PC-3 (cell line): ENCODE measurements around the gene TMEM156.

Source experiments
- EZH2 ChIP-seq: fragments of 300-600 bp; sonication (generic); IDR thresholded peaks from one replicate; pipeline ENCODE4 v1.6.1; 2017; ENCODE audit warnings: antibody characterized with exemption, mild to moderate bottlenecking, low read length; ENCODE audit not compliant: unreplicated experiment
- EZH2phosphoT487 ChIP-seq: fragments of 300-600 bp; sonication (generic); IDR thresholded peaks from 2 replicates; pipeline ENCODE4 v1.6.1; 2018; ENCODE audit warnings: mild to moderate bottlenecking, antibody characterized with exemption, low read length, borderline replicate concordance
- TF ChIP-seq, protein P1 (sequence below): fragments of 300-600 bp; sonication (generic); conservative IDR thresholded peaks from 2 replicates; pipeline ENCODE4 v1.5.1; 2017; ENCODE audit warnings: antibody characterized with exemption, low read depth, mild to moderate bottlenecking, low read length

DNA sequence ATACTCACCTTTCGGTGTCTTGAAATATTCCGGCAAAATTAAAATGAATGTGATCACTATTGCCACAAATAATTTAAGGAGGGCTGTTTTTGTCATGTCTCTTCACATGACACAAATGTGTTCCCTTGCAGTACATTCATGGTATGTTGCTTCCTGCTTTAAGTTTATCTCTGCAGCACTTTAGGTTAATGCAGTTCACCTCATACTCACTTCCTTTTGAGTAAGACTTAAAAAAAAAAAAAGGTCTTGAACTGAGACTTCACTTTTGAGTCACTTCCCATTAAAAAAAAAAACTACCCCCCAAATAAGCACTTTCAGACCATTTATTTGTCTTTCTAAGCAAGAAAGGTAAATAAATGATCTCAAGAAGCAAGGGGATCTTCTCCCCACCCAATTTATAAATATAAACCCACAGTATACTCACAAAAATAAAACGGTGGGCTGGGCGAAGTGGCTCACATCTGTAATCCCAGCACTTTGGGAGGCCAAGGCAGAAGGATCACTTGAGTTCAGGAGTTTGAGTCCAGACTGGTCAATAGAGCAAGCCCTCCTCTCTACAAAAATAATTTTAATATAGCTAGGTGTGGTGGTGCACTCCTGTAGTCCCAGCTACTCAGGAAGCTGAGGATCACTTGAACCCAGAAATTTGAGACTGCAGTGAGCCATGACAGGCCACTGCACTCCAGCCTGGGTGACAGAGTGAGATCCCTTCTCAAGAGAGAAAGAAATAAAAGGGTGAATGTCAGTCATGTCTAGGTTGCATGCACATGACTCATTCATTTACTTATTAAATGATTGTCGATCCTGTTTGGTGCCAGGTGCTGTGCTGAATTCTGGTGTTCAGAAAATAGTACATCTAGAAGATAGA lies at the start of gene TMEM156:
- TF ChIP-seq, protein P1, sequence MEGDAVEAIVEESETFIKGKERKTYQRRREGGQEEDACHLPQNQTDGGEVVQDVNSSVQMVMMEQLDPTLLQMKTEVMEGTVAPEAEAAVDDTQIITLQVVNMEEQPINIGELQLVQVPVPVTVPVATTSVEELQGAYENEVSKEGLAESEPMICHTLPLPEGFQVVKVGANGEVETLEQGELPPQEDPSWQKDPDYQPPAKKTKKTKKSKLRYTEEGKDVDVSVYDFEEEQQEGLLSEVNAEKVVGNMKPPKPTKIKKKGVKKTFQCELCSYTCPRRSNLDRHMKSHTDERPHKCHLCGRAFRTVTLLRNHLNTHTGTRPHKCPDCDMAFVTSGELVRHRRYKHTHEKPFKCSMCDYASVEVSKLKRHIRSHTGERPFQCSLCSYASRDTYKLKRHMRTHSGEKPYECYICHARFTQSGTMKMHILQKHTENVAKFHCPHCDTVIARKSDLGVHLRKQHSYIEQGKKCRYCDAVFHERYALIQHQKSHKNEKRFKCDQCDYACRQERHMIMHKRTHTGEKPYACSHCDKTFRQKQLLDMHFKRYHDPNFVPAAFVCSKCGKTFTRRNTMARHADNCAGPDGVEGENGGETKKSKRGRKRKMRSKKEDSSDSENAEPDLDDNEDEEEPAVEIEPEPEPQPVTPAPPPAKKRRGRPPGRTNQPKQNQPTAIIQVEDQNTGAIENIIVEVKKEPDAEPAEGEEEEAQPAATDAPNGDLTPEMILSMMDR: no peak
- TF ChIP-seq EZH2 (no peak), EZH2phosphoT487 (no peak)
